ENCODE results near the gene PNCK.

PNCK gene

GRCh38 chrX:153640045-153640686, 33.4 kb downstream of the PNCK start:
- no peak for DNase-seq

- no peak for DNase-seq
These were observed 34.2 kb downstream of the PNCK start for GRCh38 chrX:153639177-153640044.

- DNase-seq = no peak
These were observed 35.0 kb downstream of the PNCK start for GRCh38 chrX:153638436-153639176.

GRCh38 chrX:153638041-153638371, 35.6 kb downstream of the PNCK start:
- DNase-seq = no peak

- no peak for DNase-seq
These were observed 36.2 kb downstream of the PNCK start for GRCh38 chrX:153637121-153638040.

- no peak for DNase-seq
These were observed 36.9 kb downstream of the PNCK start for GRCh38 chrX:153636716-153637115.

GRCh38 chrX:153635788-153636668, 37.6 kb downstream of the PNCK start:
- DNase-seq = no peak

- no peak for DNase-seq
These were observed 38.2 kb downstream of the PNCK start for GRCh38 chrX:153635388-153635787.

- DNase-seq = no peak
These were observed 38.8 kb downstream of the PNCK start for GRCh38 chrX:153634832-153635231.

GRCh38 chrX:153634236-153634635, 39.4 kb downstream of the PNCK start:
- DNase-seq = no peak

- no peak for DNase-seq
These were observed 39.9 kb downstream of the PNCK start for GRCh38 chrX:153633607-153634180.

- no peak for DNase-seq
These were observed 40.6 kb downstream of the PNCK start for GRCh38 chrX:153633048-153633447.

- no peak for DNase-seq
These were observed 41.0 kb downstream of the PNCK start for GRCh38 chrX:153632595-153632946.

- DNase-seq = no peak
These were observed 41.6 kb downstream of the PNCK start for GRCh38 chrX:153631907-153632594.

GRCh38 chrX:153631346-153631745, 42.3 kb downstream of the PNCK start:
- no peak for DNase-seq

GRCh38 chrX:153628665-153629064, 44.9 kb downstream of the PNCK start:
- no peak for DNase-seq

GRCh38 chrX:153628129-153628528, 45.5 kb downstream of the PNCK start:
- DNase-seq = no peak

- DNase-seq = no peak
These were observed 45.9 kb downstream of the PNCK start for GRCh38 chrX:153627675-153628111.

- DNase-seq = no peak
These were observed 46.5 kb downstream of the PNCK start for GRCh38 chrX:153626863-153627674.
